Measurements from ENCODE around the gene CDR2L.

Gene CDR2L

GRCh38 chr17:74960570-74961342, 26.7 kb upstream of the CDR2L start:
- TF ChIP-seq, protein P1, sequence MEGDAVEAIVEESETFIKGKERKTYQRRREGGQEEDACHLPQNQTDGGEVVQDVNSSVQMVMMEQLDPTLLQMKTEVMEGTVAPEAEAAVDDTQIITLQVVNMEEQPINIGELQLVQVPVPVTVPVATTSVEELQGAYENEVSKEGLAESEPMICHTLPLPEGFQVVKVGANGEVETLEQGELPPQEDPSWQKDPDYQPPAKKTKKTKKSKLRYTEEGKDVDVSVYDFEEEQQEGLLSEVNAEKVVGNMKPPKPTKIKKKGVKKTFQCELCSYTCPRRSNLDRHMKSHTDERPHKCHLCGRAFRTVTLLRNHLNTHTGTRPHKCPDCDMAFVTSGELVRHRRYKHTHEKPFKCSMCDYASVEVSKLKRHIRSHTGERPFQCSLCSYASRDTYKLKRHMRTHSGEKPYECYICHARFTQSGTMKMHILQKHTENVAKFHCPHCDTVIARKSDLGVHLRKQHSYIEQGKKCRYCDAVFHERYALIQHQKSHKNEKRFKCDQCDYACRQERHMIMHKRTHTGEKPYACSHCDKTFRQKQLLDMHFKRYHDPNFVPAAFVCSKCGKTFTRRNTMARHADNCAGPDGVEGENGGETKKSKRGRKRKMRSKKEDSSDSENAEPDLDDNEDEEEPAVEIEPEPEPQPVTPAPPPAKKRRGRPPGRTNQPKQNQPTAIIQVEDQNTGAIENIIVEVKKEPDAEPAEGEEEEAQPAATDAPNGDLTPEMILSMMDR (IDR thresholded peaks at IDR 0.05; ENCODE audit: low read depth, low read length): peak; percentile 21
- no peak for DNase-seq (ENCODE audit: extremely low read depth, low read depth)

DNA sequence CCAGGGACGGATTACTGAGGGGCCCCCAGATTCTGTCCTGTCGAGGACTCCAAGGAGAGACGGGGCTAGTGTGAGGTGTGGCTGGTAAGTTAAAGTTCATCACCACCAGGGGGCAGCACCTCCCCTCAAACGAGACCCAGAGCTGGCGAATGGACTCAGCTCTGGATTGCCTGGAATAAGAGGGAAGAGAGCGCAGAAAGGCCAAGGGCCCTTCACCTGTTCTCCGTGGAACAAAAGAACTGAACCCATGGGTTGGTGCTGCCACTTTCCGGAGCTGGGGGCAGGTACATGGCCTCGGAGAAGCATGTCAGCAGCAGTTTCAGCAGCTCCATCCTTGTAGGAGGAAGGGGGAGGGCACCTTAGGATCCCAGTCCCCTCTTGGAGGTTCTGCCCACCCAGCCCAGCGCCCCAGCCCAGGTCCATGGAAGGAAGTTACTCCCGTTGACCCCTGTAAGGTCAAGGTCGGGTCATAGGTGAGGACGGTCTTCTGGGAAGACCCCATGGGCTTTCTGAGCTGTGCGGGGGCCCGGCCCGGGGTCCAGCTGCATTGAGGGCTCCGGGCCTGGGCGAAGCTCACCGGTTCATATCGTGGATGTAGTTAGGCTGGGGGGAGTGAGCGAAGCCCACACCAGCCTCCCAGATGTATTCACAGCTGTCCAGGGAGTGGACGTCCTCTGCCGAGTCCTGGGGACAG, 25.6 kb upstream of the CDR2L start:
- DNase-seq (ENCODE audit: extremely low read depth, low read depth): peak; percentile 67
- TF ChIP-seq, protein P1 (IDR thresholded peaks at IDR 0.05; ENCODE audit: low read depth, low read length): peak; percentile 68

GRCh38 chr17:74962622-74963394, 24.6 kb upstream of the CDR2L start:
- TF ChIP-seq, protein P1 (IDR thresholded peaks at IDR 0.05; ENCODE audit: low read depth, low read length): no peak

DNA sequence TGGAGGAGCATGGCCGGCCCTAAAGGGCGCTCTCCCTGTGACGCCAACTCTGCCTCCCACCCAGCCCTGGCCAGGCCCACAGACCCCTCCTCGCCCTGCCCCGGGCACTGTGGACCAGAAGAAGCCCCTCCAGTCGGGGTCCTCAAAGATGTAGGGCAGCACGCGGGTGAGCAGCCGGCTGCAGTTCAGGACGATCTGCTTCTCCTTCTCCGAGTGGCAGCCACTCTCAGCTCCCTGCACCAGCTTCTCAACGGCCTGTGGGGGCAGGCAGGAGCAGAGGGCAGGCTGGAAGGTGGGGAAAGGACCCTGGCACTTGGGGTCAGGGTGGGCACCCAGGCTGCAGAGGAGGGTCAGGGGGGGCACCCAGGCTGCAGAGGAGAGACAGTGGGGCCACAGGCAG, 23.8 kb upstream of the CDR2L start:
- TF ChIP-seq, protein P1 (IDR thresholded peaks at IDR 0.05; ENCODE audit: low read depth, low read length): no peak

More at GRCh38 chr17:74962622-74963394, 24.6 kb upstream of the CDR2L start:
- no peak for DNase-seq (ENCODE audit: extremely low read depth, low read depth)

GRCh38 chr17:74964246-74964761, 23.1 kb upstream of the CDR2L start:
- no peak for DNase-seq (ENCODE audit: extremely low read depth, low read depth)
- TF ChIP-seq, protein P1 (IDR thresholded peaks at IDR 0.05; ENCODE audit: low read depth, low read length): no peak

More for the DNA sequence above, 23.8 kb upstream of the CDR2L start:
- no peak for DNase-seq (ENCODE audit: extremely low read depth, low read depth)

DNA sequence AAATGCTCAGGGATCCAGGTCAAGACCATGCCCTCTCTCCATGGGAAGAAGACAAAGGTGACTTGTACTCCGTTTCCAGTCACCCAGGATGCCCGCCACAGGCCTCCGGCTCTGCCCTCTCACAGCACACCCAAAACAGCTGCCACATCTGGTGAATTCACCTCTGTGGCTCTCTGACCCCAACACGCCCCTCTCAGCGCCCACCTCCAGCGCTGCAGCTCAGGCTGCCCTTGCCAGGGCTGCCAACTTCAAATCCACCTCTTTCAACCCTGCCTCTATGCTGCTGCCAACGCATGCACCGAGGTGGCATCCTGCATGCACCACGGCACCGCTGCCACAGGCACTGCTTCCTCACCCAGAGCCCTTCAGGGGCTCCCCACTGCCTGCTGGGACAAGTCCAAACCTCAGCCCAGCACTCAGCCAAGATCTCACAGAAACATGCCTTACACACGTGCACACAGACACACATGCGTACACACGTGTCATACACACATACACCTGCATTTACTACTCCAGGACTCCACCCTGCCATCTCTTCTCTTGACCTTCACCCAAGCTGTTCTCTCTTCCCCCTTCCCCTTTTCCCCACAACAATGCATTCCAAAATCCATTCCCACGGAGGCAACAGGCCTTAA, 22.3 kb upstream of the CDR2L start:
- no peak for DNase-seq (ENCODE audit: extremely low read depth, low read depth)
- TF ChIP-seq, protein P1 (IDR thresholded peaks at IDR 0.05; ENCODE audit: low read depth, low read length): no peak
